ENCODE measurements around the gene TMEM81.

The TMEM81 gene

DNA sequence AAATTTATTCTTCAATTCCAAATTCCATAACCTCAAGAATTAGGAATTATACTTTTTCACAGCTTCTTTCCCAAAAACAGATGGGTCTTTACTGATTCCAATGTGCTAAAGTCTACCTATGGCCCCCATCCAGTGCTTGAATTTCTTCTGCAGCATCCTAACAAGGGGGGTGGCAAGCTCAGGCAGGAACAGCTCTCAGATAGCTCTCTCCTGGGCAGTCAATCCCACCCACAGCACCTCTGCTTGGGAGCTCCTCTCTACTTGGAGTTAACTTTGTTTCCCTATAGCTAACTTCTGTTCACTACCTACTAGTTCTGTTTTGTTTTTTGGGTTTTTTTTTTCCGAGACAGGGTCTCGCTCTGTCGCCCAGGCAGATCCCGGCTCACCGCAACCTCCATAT lies 25.5 kb upstream of the TMEM81 start:
- H3K36me3 ChIP-seq (ENCODE audit: low read depth) = peaks cover 65% of the 10 kb centered on the region
- TF ChIP-seq CTCF (IDR thresholded peaks at IDR 0.05; ENCODE audit: poor library complexity, severe bottlenecking) = no peak
- DNase-seq (ENCODE audit: low spot score) = no peak

GRCh38 chr1:205109269-205109668 lies 25.0 kb upstream of the TMEM81 start:
- H3K27me3 ChIP-seq (ENCODE audit: insufficient read depth, poor library complexity, severe bottlenecking) = no peaks in the 10 kb centered on the region
- no peak for DNase-seq (ENCODE audit: low spot score)
- peaks cover 65% of the 10 kb centered on the region for H3K36me3 ChIP-seq (ENCODE audit: low read depth)

More for the DNA sequence above, 25.5 kb upstream of the TMEM81 start:
- Histone ChIP-seq H3K27ac (ENCODE audit: poor library complexity, severe bottlenecking) (no peak overlapping the region), H3K4me3 (ENCODE audit: severe bottlenecking) (no peak overlapping the region), H3K9me3 (ENCODE audit: severe bottlenecking) (no peaks in the 10 kb centered on the region), H3K4me1 (ENCODE audit: insufficient read depth, poor library complexity, severe bottlenecking) (no peaks in the 10 kb centered on the region), H3K27me3 (ENCODE audit: insufficient read depth, poor library complexity, severe bottlenecking) (no peaks in the 10 kb centered on the region)
- ATAC-seq (ENCODE audit: low read depth) = no peak

DNA sequence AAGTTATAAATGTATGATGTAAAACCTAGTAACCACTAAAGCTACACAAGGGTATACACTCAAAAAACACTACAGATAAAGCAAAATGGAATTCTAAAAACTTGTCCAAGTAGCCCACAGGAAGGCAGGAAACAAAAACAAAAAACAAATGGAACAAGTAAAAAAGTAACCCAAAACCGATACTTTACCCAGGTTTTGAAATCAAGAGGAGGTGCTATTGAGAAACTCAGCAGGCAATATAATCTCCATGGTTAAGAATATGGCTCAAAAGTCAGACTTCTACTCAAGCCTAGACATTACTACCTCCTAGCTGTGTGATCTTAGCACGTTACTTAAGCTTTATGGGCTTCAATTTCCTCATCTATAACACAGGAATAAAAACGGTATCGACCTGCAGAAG lies 24.2 kb upstream of the TMEM81 start:
- Histone ChIP-seq H3K4me1 (ENCODE audit: insufficient read depth, poor library complexity, severe bottlenecking) (no peaks in the 10 kb centered on the region), H3K27ac (ENCODE audit: poor library complexity, severe bottlenecking) (no peak overlapping the region), H3K36me3 (ENCODE audit: low read depth) (peaks cover 65% of the 10 kb centered on the region), H3K4me3 (ENCODE audit: severe bottlenecking) (no peak overlapping the region), H3K27me3 (ENCODE audit: insufficient read depth, poor library complexity, severe bottlenecking) (no peaks in the 10 kb centered on the region), H3K9me3 (ENCODE audit: severe bottlenecking) (no peaks in the 10 kb centered on the region)
- ATAC-seq (ENCODE audit: low read depth) = no peak
- no peak for DNase-seq (ENCODE audit: low spot score)
- TF ChIP-seq CTCF (IDR thresholded peaks at IDR 0.05; ENCODE audit: poor library complexity, severe bottlenecking) = no peak

More at GRCh38 chr1:205109269-205109668, 25.0 kb upstream of the TMEM81 start:
- Histone ChIP-seq H3K4me3 (ENCODE audit: severe bottlenecking) (no peak overlapping the region), H3K27ac (ENCODE audit: poor library complexity, severe bottlenecking) (no peak overlapping the region), H3K9me3 (ENCODE audit: severe bottlenecking) (no peaks in the 10 kb centered on the region), H3K4me1 (ENCODE audit: insufficient read depth, poor library complexity, severe bottlenecking) (no peaks in the 10 kb centered on the region)
- no peak for TF ChIP-seq CTCF (IDR thresholded peaks at IDR 0.05; ENCODE audit: poor library complexity, severe bottlenecking)
- ATAC-seq (ENCODE audit: low read depth) = no peak

DNA sequence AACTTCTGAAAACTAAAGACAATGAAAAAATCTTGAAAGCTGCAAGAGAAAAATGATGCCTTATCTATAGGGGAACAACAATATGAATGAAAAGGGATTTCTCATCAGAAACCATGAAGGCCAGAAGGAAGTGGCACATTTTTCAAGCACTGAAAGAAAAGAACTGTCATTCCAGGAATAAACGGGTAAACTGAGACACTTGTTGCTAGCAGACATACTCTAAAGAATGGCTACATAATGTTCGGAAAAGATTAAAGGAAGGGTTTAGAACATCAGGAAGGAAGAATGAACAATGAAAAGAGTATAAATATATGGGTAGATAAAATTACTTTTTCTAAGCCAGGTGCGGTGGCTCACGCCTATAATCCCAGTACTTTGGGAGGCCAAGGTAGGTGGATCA lies 23.1 kb upstream of the TMEM81 start:
- TF ChIP-seq CTCF (IDR thresholded peaks at IDR 0.05; ENCODE audit: poor library complexity, severe bottlenecking) = no peak
- H3K4me1 ChIP-seq (ENCODE audit: insufficient read depth, poor library complexity, severe bottlenecking) = no peaks in the 10 kb centered on the region
- no peak overlapping the region for H3K27ac ChIP-seq (ENCODE audit: poor library complexity, severe bottlenecking)
- no peaks in the 10 kb centered on the region for H3K27me3 ChIP-seq (ENCODE audit: insufficient read depth, poor library complexity, severe bottlenecking)
- no peaks in the 10 kb centered on the region for H3K9me3 ChIP-seq (ENCODE audit: severe bottlenecking)
- no peak for DNase-seq (ENCODE audit: low spot score)
- no peak for ATAC-seq (ENCODE audit: low read depth)
- H3K36me3 ChIP-seq (ENCODE audit: low read depth) = peaks cover 64% of the 10 kb centered on the region
- H3K4me3 ChIP-seq (ENCODE audit: severe bottlenecking) = no peak overlapping the region

GRCh38 chr1:205102404-205102803 lies 18.1 kb upstream of the TMEM81 start:
- Histone ChIP-seq H3K36me3 (ENCODE audit: low read depth) (peaks cover 95% of the 10 kb centered on the region), H3K4me3 (ENCODE audit: severe bottlenecking) (no peak overlapping the region), H3K27ac (ENCODE audit: poor library complexity, severe bottlenecking) (no peak overlapping the region), H3K9me3 (ENCODE audit: severe bottlenecking) (no peaks in the 10 kb centered on the region), H3K27me3 (ENCODE audit: insufficient read depth, poor library complexity, severe bottlenecking) (no peaks in the 10 kb centered on the region), H3K4me1 (ENCODE audit: insufficient read depth, poor library complexity, severe bottlenecking) (no peaks in the 10 kb centered on the region)
- no peak for TF ChIP-seq CTCF (IDR thresholded peaks at IDR 0.05; ENCODE audit: poor library complexity, severe bottlenecking)
- DNase-seq (ENCODE audit: low spot score) = no peak
- ATAC-seq (ENCODE audit: low read depth) = no peak

Data from RWPE2 (cell line).